Measurements from ENCODE around the gene USHBP1.

GRCh38 chr19:17302391-17303166 is 38.0 kb upstream of the USHBP1 start:
- TF ChIP-seq, protein P1, sequence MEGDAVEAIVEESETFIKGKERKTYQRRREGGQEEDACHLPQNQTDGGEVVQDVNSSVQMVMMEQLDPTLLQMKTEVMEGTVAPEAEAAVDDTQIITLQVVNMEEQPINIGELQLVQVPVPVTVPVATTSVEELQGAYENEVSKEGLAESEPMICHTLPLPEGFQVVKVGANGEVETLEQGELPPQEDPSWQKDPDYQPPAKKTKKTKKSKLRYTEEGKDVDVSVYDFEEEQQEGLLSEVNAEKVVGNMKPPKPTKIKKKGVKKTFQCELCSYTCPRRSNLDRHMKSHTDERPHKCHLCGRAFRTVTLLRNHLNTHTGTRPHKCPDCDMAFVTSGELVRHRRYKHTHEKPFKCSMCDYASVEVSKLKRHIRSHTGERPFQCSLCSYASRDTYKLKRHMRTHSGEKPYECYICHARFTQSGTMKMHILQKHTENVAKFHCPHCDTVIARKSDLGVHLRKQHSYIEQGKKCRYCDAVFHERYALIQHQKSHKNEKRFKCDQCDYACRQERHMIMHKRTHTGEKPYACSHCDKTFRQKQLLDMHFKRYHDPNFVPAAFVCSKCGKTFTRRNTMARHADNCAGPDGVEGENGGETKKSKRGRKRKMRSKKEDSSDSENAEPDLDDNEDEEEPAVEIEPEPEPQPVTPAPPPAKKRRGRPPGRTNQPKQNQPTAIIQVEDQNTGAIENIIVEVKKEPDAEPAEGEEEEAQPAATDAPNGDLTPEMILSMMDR (IDR thresholded peaks at IDR 0.05) = no peak
- TF ChIP-seq POLR2A (IDR thresholded peaks at IDR 0.05) = no peak

Data from thyroid gland (tissue), 4 donors.